GM12891 (cell line): ENCODE data around the gene BGLAP.

ENCODE experiments used
- DNase-seq: peaks from one replicate; pipeline ENCODE4 v3.0.0; 2011; ENCODE audit warnings: low spot score; ENCODE audit not compliant: insufficient read length
- FAIRE-seq: peaks from 2 replicates; lab custom pipeline; 2011; peaks lifted over from hg19 to GRCh38; lab: Jason Lieb, UNC
- PAX5 ChIP-seq: IDR thresholded peaks from 2 replicates; pipeline ENCODE4 v1.6.1; 2011; ENCODE audit warnings: low read length, moderate library complexity, mild to moderate bottlenecking; ENCODE audit not compliant: insufficient read depth, severe bottlenecking
- POLR2A ChIP-seq: IDR thresholded peaks from 2 replicates; pipeline ENCODE4 v1.6.1; 2011; ENCODE audit warnings: low read depth, low read length, control low read depth
- POLR2AphosphoS5 ChIP-seq: IDR thresholded peaks from 2 replicates; pipeline ENCODE4 v1.6.1; 2011; ENCODE audit warnings: low read depth, low read length, control low read depth
- POU2F2 ChIP-seq: IDR thresholded peaks from 2 replicates; pipeline ENCODE4 v1.6.1; 2011; ENCODE audit warnings: low read depth, mild to moderate bottlenecking, control low read depth, low read length, moderate library complexity
- SPI1 ChIP-seq: IDR thresholded peaks from 2 replicates; pipeline ENCODE4 v1.6.1; 2011; ENCODE audit warnings: low read depth, low read length, control low read depth
- TAF1 ChIP-seq: IDR thresholded peaks from 2 replicates; pipeline ENCODE4 v1.6.1; 2011; ENCODE audit warnings: low read depth, low read length, control low read depth

BGLAP gene

DNA sequence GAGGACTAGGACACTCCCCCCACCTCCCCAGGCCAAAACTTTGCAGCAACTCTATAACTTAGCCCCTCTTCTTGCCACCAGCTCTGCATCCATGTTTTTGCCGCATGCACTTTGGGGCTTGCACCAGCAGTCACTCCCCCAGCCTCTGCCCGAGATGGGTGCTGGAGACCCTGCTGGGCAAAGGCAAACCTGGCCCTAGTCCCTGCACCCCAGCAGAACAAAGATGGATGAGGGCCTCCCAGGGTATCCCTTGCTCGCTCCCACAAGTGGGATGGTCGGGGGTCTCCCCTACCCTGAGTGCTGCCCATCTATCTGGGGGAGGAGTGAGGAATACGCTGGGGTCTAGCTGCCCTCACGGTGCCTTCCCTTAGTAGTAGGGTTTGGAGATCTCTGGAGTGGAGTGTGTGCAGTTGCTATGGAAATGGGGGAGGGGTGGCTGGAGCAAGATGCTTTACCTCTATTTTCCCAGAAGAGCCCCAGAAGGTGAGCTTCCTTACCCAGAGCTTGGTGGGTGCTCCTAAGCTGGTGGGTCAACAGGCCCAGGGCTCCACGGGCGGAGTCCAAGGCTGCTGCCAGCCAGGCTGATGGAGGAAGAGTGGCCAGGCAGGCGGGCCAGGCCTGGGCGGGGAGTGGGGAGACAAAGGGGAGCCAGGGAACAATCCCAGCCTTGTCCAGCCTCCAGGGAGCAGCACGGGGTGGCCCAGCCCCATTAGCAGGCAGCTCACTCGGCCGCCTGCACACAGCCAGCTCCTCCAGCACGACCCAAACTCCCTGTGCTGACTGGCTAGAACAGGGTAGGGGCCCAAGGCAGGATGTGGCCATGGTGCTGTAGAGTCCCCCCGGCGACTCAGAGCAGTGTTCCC, 5.7 kb downstream of the BGLAP start, which contains the start of gene PAQR6:
Gene PAQR6, minus strand, starts transcription at position 597 of the 863 bp plus-strand sequence. CDS start 1,325 bp downstream, outside the sequence.
- FAIRE-seq (no peak), DNase-seq (no peak)
- no peak for TF ChIP-seq SPI1
- peak; percentile 45; the same call in 1 of the 2 replicates for TF ChIP-seq POLR2AphosphoS5

DNA sequence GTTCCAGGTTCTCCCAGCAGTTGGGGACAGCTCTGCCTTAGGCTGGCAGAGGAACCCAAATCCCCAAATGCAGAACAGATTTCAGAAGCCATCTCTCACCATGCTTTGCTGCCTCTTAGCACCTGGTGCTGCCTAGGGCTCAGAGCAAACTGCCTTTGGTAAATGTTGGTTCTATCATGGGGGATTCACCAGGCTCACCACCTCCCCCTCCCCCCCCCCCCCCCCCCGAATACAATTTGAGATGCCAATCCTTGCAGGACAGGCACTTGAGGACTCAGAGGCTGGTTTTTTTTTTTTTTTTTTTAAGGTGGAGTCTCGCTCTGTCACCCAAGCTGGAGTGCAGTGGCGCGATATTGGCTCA, 6.3 kb downstream of the BGLAP start:
- FAIRE-seq (no peak), DNase-seq (no peak)
- no peak for TF ChIP-seq SPI1
- no peak for TF ChIP-seq POU2F2
- TF ChIP-seq TAF1 = no peak
- no peak for TF ChIP-seq POLR2A
- TF ChIP-seq PAX5 = no peak
- no peak; the same call in 1 of the 2 replicates for TF ChIP-seq POLR2AphosphoS5

DNA sequence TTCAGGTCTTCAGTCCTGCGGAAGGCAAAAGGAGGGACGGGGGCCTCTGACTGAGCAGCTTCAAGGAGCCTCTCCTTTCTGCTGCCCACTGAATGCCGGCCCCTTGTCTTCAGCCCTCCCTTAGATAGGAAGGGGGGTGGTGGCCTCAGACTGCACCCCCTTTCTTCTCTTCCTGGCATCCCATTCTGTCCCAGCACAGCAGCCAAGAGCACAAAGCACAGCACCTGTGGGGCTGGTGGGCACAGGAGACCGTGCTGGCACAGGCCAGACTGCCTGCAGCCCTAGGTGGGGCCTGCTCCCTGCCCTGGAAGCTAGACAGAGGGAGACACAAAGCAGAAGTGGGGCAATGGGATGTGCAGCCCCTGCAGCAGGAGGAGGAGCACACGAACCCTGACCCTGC, 7.6 kb downstream of the BGLAP start:
- FAIRE-seq (no peak), DNase-seq (no peak)
- no peak; the same call in 1 of the 2 replicates for TF ChIP-seq POLR2A
- TF ChIP-seq SPI1 = no peak
- no peak for TF ChIP-seq PAX5
- TF ChIP-seq TAF1 = no peak
- no peak for TF ChIP-seq POU2F2
- TF ChIP-seq POLR2AphosphoS5 = no peak

DNA sequence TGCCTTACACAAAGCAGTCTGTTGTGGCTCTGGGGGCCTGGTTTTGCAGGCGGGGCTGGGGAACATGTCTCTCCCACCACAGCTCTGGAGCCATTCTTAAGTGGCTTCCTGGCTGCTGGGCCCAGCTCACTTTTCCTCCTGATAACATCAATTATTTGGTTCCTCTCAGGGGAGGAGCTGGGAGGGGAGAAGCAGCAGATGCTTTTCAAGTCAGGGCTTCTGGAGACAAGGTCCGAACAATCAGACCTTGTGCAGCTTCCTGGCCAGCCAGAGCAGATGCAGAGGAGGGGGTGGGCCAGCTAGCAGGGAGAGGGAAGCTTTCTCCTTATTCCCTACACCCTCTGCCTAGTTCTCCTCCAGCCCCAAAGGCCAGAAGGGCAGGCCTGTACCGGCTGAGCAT, 9.5 kb downstream of the BGLAP start:
- FAIRE-seq (no peak), DNase-seq (no peak)
- TF ChIP-seq SPI1 (no peak), POLR2A (no peak), POLR2AphosphoS5 (no peak), TAF1 (no peak), POU2F2 (no peak), PAX5 (no peak)

DNA sequence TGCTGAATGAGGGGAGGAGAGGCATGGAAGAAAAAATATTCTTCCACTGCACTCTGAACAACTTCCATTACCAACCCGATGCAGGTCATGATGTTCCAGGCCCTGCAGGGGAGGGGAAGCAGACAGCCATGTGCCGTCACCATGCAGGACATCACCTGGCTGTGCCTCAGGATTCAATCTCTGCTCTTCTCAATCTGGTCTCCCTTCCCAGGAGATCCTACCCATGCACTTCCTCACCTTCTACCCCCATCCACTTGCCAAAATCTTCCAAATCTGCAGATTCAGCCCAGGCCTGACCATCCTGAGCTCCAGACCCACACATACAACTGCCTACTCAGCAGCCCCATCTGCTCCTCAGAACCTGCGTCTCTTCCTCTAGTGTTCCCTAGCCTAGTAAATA, 11.7 kb downstream of the BGLAP start:
- TF ChIP-seq POLR2A (no peak), TAF1 (no peak)
- no peak for FAIRE-seq

DNA sequence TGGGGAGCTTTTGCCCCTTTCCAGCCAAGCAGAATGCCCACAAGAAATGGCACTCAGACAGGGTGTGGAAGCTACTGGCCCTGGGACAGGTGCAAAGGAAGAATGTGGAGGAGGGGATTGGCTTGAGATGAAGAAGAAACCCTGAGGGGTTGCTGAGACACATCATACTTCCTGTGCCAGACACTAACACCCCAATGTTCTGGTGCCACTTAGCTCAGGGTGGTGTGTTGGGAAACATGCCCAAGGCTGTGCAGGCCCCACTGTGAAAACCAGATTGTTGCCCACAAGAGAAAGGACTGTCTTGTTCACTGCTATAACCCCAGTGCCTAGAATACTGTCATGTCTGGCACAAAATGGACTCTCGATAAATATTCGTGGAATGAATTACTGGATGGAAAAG, 15.7 kb downstream of the BGLAP start:
- TF ChIP-seq SPI1 (no peak), POU2F2 (no peak), TAF1 (no peak), PAX5 (no peak), POLR2A (no peak), POLR2AphosphoS5 (no peak)
- no peak for DNase-seq

More for the DNA sequence above, 11.7 kb downstream of the BGLAP start:
- no peak for DNase-seq

DNA sequence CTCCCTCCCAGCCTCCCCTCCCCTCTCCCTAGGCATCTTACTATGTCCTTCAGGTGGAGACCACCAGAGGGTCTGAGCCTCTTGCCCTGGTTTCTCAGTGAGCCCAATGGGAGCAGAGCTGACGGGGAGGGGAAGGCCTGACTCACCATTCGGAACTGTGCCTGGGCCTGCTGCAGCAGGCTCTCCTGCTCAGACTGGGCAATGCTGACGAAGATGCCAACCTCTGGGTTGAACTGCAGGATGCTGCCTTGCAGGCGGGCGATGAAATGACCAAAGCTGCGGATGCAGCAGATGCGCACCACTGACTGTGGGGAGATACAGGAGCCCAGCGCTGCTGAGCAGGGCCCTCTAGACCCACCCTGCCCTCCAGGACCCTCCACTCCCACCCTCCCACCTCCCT, 16.9 kb downstream of the BGLAP start:
- FAIRE-seq (no peak), DNase-seq (no peak)

More for the DNA sequence above, 15.7 kb downstream of the BGLAP start:
- no peak for FAIRE-seq

DNA sequence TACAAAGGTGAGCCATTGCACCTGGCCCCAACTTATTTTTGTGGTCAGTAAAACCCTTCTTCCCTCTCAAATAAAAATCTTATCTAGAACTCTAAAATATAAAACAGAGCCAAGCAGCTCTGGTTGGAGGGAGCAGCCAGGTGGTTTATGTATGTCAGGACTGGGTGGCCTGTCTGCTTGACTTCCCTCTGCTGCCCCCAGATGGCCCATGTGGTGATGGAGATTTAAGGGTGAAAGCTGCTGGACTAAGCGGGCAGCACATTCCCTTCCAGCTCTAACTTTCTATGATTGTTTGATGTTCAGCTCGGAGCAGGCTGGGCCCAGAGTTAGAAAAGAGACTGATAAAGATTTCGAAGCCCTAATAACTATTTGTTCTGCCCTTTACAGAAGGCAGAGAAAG, 17.8 kb downstream of the BGLAP start:
- TF ChIP-seq POLR2A (no peak), POU2F2 (no peak), POLR2AphosphoS5 (no peak), SPI1 (no peak), PAX5 (no peak), TAF1 (no peak)
- FAIRE-seq (no peak), DNase-seq (no peak)

More for the DNA sequence above, 16.9 kb downstream of the BGLAP start:
- TF ChIP-seq TAF1 (no peak), SPI1 (no peak), POU2F2 (no peak), PAX5 (no peak), POLR2AphosphoS5 (no peak), POLR2A (no peak)

DNA sequence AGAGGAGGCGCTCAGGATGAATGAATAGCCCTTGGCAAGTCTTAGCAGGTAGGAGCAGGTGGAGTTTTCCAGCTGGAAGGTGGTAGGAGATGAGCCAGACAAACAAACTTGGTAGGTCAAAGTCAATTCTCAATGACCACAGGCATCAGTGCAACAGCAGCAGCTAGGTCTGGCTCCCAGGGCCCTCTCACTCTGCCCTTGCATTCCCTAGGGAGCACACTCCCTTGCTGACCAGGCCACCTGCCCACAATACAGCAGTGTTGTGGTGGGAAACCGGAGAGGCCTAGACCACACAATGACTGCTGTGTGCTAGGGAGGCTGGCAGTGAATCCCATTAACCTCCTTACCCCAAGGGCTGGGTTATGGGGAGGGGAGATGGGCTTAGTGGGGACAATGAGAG, 18.9 kb downstream of the BGLAP start:
- FAIRE-seq = no peak
- DNase-seq = no peak
- TF ChIP-seq POLR2A (no peak), TAF1 (no peak), POU2F2 (no peak), POLR2AphosphoS5 (no peak), SPI1 (no peak), PAX5 (no peak)
